HepG2 (cell line): ENCODE data around the gene HAT1.

Source experiments
- CTCF ChIP-seq: sonication (generic); formaldehyde crosslinking; IDR thresholded peaks from 2 replicates; pipeline ENCODE4 v1.5.0; 2020; ENCODE audit warnings: mild to moderate bottlenecking, missing genetic modification reagents, moderate library complexity
- MAFF ChIP-seq: IDR thresholded peaks from 2 replicates; pipeline ENCODE4 v1.6.1; 2011; ENCODE audit warnings: low read depth, low read length, improper control_type of control experiment
- NFE2L1 ChIP-seq: sonication (generic); formaldehyde crosslinking; IDR thresholded peaks from 2 replicates; pipeline ENCODE4 v1.4.0; 2020; ENCODE audit warnings: missing genetic modification reagents, mild to moderate bottlenecking, borderline replicate concordance
- NFKB2 ChIP-seq: sonication (generic); formaldehyde crosslinking; IDR thresholded peaks from 2 replicates; pipeline ENCODE4 v1.4.0; 2020; ENCODE audit warnings: missing genetic modification reagents, borderline replicate concordance
- NR3C1 ChIP-seq: sonication (generic); formaldehyde crosslinking; IDR thresholded peaks from 2 replicates; pipeline ENCODE4 v1.4.0; 2020; ENCODE audit warnings: missing genetic modification reagents
- ZNF616 ChIP-seq: sonication (generic); formaldehyde crosslinking; IDR thresholded peaks from 2 replicates; pipeline ENCODE4 v1.5.0; 2020; ENCODE audit warnings: low read depth, mild to moderate bottlenecking, missing genetic modification reagents
- ZNF878 ChIP-seq: sonication (generic); formaldehyde crosslinking; IDR thresholded peaks from 2 replicates; pipeline ENCODE4 v1.8.1; 2023; ENCODE audit warnings: mild to moderate bottlenecking, missing genetic modification reagents, moderate library complexity
- TF ChIP-seq, protein P1 (sequence below): sonication (generic); formaldehyde crosslinking; IDR thresholded peaks from 2 replicates; pipeline ENCODE4 v1.4.0; 2020; ENCODE audit warnings: missing genetic modification reagents, borderline replicate concordance

DNA sequence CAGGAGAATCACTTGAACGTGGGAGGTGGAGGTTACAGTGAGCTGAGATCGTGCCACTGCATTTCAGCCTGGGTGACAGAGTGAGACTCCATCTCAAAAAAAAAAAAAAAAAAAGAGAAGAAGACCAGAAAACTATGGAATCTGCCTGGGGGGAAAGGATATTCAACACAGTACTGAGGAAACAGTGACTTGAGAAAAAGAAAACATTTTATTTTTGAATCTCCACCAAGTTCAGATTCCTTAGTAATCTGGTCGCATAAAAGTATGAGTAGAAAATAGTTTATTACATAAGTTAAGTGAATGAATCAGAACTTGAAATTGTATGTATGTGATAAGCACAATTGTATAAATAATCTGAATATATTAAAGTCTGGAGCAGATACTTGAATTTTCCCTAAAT lies 13.0 kb upstream of the HAT1 start:
- no peak for TF ChIP-seq ZNF616 (CRISPR knock-in tag)
- no peak for TF ChIP-seq MAFF
- TF ChIP-seq ZNF878, result no peak
- TF ChIP-seq CTCF (CRISPR knock-in tag), result no peak
- no peak for TF ChIP-seq NFKB2
- no peak for TF ChIP-seq NR3C1 (CRISPR knock-in tag)
- no peak for TF ChIP-seq NFE2L1 (CRISPR knock-in tag)
- TF ChIP-seq, protein P1, sequence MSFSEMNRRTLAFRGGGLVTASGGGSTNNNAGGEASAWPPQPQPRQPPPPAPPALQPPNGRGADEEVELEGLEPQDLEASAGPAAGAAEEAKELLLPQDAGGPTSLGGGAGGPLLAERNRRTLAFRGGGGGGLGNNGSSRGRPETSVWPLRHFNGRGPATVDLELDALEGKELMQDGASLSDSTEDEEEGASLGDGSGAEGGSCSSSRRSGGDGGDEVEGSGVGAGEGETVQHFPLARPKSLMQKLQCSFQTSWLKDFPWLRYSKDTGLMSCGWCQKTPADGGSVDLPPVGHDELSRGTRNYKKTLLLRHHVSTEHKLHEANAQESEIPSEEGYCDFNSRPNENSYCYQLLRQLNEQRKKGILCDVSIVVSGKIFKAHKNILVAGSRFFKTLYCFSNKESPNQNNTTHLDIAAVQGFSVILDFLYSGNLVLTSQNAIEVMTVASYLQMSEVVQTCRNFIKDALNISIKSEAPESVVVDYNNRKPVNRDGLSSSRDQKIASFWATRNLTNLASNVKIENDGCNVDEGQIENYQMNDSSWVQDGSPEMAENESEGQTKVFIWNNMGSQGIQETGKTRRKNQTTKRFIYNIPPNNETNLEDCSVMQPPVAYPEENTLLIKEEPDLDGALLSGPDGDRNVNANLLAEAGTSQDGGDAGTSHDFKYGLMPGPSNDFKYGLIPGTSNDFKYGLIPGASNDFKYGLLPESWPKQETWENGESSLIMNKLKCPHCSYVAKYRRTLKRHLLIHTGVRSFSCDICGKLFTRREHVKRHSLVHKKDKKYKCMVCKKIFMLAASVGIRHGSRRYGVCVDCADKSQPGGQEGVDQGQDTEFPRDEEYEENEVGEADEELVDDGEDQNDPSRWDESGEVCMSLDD (CRISPR knock-in tag), result no peak
